Measurements from ENCODE around the gene REV1. TPM values are rescaled to one million over a fixed set of nuclear protein-coding genes. Genes with fewer than 3 reads are reported as not detected.
A peak's percentile ranks its signal among the peaks of the same experiment; 100 is the strongest.

Gene REV1
- total and polyA plus RNA-seq, 2 experiments from 2014 or later: 32.9 to 46.7 TPM

DNA sequence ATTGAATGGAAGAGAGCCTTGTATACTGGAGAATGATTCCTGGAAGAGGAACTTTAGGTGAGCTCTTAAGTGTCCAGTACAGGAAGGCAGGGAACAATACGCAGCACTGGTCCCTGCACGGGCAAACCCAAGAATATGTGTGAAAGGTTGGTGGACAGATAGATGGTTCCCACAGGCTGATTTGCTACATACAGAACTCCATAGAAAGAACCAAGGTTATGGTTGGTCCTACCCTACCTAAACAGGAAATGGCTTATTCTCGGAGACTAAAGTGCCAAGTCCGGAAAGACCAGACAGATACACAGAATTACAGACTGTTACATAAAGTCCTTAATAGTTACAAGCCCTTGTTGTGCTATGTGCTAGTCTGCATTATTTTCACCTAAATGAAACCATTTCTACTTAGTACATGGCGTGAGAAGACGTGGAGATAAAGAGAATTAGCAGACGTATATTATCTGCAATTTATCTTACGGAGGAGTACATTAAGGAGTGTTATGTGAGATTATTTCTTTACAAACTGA is 1.2 kb downstream of the REV1 start:
- Histone ChIP-seq H4K20me1 (replicated peaks; ENCODE audit: insufficient read depth) (peaks cover 18% of the 10 kb centered on the region), H3K4me2 (peak overlapping the region; percentile 89), H3K4me1 (ENCODE audit: insufficient read depth) (peaks cover 27% of the 10 kb centered on the region), H3K27ac (ENCODE audit: low read depth) (peak overlapping the region; percentile 85; the same call in 1 of the 2 replicates), H3F3A (replicated peaks; ENCODE audit: low read depth) (no peaks in the 10 kb centered on the region), H2AFZ (peak overlapping the region; percentile 32; the same call in 1 of the 2 replicates), H3K4me3 (peak overlapping the region; percentile 80), H3K9me2 (ENCODE audit: insufficient read depth) (no peaks in the 10 kb centered on the region), H3K27me3 (ENCODE audit: insufficient read depth) (no peaks in the 10 kb centered on the region), H3K79me2 (replicated peaks; ENCODE audit: insufficient read depth) (peaks cover 56% of the 10 kb centered on the region), H3K36me3 (ENCODE audit: insufficient read depth) (no peaks in the 10 kb centered on the region)
- ATAC-seq: no peak
- peaks cover 3% of the 10 kb centered on the region; the same call in 1 of the 3 replicates for H3K9me3 Mint-ChIP-seq
- peaks cover 7% of the 10 kb centered on the region; the same call in 1 of the 3 replicates for H3K36me3 Mint-ChIP-seq (ENCODE audit: low read depth)
- peak overlapping the region; percentile 98 for H3K27ac Mint-ChIP-seq
- TF ChIP-seq, protein P1, sequence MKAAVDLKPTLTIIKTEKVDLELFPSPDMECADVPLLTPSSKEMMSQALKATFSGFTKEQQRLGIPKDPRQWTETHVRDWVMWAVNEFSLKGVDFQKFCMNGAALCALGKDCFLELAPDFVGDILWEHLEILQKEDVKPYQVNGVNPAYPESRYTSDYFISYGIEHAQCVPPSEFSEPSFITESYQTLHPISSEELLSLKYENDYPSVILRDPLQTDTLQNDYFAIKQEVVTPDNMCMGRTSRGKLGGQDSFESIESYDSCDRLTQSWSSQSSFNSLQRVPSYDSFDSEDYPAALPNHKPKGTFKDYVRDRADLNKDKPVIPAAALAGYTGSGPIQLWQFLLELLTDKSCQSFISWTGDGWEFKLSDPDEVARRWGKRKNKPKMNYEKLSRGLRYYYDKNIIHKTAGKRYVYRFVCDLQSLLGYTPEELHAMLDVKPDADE (IDR thresholded peaks at IDR 0.05): no peak
- TF ChIP-seq, protein P2, sequence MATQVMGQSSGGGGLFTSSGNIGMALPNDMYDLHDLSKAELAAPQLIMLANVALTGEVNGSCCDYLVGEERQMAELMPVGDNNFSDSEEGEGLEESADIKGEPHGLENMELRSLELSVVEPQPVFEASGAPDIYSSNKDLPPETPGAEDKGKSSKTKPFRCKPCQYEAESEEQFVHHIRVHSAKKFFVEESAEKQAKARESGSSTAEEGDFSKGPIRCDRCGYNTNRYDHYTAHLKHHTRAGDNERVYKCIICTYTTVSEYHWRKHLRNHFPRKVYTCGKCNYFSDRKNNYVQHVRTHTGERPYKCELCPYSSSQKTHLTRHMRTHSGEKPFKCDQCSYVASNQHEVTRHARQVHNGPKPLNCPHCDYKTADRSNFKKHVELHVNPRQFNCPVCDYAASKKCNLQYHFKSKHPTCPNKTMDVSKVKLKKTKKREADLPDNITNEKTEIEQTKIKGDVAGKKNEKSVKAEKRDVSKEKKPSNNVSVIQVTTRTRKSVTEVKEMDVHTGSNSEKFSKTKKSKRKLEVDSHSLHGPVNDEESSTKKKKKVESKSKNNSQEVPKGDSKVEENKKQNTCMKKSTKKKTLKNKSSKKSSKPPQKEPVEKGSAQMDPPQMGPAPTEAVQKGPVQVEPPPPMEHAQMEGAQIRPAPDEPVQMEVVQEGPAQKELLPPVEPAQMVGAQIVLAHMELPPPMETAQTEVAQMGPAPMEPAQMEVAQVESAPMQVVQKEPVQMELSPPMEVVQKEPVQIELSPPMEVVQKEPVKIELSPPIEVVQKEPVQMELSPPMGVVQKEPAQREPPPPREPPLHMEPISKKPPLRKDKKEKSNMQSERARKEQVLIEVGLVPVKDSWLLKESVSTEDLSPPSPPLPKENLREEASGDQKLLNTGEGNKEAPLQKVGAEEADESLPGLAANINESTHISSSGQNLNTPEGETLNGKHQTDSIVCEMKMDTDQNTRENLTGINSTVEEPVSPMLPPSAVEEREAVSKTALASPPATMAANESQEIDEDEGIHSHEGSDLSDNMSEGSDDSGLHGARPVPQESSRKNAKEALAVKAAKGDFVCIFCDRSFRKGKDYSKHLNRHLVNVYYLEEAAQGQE (IDR thresholded peaks at IDR 0.05; ENCODE audit: unreplicated experiment): no peak
- no peak for TF ChIP-seq ZNF114 (CRISPR knock-in tag; IDR thresholded peaks at IDR 0.05)
- TF ChIP-seq, protein P3, sequence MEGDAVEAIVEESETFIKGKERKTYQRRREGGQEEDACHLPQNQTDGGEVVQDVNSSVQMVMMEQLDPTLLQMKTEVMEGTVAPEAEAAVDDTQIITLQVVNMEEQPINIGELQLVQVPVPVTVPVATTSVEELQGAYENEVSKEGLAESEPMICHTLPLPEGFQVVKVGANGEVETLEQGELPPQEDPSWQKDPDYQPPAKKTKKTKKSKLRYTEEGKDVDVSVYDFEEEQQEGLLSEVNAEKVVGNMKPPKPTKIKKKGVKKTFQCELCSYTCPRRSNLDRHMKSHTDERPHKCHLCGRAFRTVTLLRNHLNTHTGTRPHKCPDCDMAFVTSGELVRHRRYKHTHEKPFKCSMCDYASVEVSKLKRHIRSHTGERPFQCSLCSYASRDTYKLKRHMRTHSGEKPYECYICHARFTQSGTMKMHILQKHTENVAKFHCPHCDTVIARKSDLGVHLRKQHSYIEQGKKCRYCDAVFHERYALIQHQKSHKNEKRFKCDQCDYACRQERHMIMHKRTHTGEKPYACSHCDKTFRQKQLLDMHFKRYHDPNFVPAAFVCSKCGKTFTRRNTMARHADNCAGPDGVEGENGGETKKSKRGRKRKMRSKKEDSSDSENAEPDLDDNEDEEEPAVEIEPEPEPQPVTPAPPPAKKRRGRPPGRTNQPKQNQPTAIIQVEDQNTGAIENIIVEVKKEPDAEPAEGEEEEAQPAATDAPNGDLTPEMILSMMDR (conservative IDR thresholded peaks at IDR 0.05; ENCODE audit: low read depth in 2 of 2): no peak
- TF ChIP-seq, protein P4, sequence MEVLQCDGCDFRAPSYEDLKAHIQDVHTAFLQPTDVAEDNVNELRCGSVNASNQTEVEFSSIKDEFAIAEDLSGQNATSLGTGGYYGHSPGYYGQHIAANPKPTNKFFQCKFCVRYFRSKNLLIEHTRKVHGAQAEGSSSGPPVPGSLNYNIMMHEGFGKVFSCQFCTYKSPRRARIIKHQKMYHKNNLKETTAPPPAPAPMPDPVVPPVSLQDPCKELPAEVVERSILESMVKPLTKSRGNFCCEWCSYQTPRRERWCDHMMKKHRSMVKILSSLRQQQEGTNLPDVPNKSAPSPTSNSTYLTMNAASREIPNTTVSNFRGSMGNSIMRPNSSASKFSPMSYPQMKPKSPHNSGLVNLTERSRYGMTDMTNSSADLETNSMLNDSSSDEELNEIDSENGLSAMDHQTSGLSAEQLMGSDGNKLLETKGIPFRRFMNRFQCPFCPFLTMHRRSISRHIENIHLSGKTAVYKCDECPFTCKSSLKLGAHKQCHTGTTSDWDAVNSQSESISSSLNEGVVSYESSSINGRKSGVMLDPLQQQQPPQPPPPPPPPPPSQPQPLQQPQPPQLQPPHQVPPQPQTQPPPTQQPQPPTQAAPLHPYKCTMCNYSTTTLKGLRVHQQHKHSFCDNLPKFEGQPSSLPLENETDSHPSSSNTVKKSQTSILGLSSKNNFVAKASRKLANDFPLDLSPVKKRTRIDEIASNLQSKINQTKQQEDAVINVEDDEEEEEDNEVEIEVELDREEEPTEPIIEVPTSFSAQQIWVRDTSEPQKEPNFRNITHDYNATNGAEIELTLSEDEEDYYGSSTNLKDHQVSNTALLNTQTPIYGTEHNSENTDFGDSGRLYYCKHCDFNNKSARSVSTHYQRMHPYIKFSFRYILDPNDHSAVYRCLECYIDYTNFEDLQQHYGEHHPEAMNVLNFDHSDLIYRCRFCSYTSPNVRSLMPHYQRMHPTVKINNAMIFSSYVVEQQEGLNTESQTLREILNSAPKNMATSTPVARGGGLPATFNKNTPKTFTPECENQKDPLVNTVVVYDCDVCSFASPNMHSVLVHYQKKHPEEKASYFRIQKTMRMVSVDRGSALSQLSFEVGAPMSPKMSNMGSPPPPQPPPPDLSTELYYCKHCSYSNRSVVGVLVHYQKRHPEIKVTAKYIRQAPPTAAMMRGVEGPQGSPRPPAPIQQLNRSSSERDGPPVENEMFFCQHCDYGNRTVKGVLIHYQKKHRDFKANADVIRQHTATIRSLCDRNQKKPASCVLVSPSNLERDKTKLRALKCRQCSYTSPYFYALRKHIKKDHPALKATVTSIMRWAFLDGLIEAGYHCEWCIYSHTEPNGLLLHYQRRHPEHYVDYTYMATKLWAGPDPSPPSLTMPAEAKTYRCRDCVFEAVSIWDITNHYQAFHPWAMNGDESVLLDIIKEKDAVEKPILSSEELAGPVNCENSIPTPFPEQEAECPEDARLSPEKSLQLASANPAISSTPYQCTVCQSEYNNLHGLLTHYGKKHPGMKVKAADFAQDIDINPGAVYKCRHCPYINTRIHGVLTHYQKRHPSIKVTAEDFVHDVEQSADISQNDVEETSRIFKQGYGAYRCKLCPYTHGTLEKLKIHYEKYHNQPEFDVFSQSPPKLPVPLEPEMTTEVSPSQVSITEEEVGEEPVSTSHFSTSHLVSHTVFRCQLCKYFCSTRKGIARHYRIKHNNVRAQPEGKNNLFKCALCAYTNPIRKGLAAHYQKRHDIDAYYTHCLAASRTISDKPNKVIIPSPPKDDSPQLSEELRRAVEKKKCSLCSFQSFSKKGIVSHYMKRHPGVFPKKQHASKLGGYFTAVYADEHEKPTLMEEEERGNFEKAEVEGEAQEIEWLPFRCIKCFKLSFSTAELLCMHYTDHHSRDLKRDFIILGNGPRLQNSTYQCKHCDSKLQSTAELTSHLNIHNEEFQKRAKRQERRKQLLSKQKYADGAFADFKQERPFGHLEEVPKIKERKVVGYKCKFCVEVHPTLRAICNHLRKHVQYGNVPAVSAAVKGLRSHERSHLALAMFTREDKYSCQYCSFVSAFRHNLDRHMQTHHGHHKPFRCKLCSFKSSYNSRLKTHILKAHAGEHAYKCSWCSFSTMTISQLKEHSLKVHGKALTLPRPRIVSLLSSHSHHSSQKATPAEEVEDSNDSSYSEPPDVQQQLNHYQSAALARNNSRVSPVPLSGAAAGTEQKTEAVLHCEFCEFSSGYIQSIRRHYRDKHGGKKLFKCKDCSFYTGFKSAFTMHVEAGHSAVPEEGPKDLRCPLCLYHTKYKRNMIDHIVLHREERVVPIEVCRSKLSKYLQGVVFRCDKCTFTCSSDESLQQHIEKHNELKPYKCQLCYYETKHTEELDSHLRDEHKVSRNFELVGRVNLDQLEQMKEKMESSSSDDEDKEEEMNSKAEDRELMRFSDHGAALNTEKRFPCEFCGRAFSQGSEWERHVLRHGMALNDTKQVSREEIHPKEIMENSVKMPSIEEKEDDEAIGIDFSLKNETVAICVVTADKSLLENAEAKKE (CRISPR knock-in tag; IDR thresholded peaks at IDR 0.05): no peak
- TF ChIP-seq STAT1 (IDR thresholded peaks at IDR 0.05; ENCODE audit: unreplicated experiment): no peak
- no peak for TF ChIP-seq EZH2 (IDR thresholded peaks at IDR 0.05; ENCODE audit: low read depth, unreplicated experiment)
- no peak for TF ChIP-seq NANOG (IDR thresholded peaks at IDR 0.05; ENCODE audit: borderline replicate concordance)
- TF ChIP-seq POLR2AphosphoS5 (IDR thresholded peaks at IDR 0.05; ENCODE audit: low read depth): no peak
- TF ChIP-seq EZH2phosphoT487 (IDR thresholded peaks at IDR 0.05; ENCODE audit: unreplicated experiment): no peak
- no peak for TF ChIP-seq ZNF331 (CRISPR knock-in tag; IDR thresholded peaks at IDR 0.05; ENCODE audit: low read depth)
- TF ChIP-seq JUNB (IDR thresholded peaks at IDR 0.05; ENCODE audit: unreplicated experiment): no peak
- TF ChIP-seq CREB1 (CRISPR knock-in tag; IDR thresholded peaks at IDR 0.05; ENCODE audit: low read depth): no peak
- H3K4me1 Mint-ChIP-seq: peaks cover 36% of the 10 kb centered on the region
- peak overlapping the region; percentile 96 for H3K4me3 Mint-ChIP-seq
- H3K27me3 Mint-ChIP-seq (ENCODE audit: insufficient read depth, low read depth, poor library complexity): peaks cover 9% of the 10 kb centered on the region
- DNase-seq (ENCODE audit: low spot score): no peak

Data from GM23338 (cell line).